Cardiac fibroblast (primary cell): Measurements from ENCODE around the gene KIAA0513.

ENCODE experiments used
- DNase-seq, 2 donors: peaks; one replicate each; pipeline versions ENCODE4 v3.0.0 to v3.0.0-alpha.2; 2010; ENCODE audit warnings: low read depth in 2 of 2
- H3K4me3 ChIP-seq, 2 donors: replicated peaks in 1 of 2; 1 replicate in 1 of 2; 2 replicates in 1 of 2; pipeline ENCODE4 v1.5.1; 2011; ENCODE audit warnings: low read depth in 2 of 2, low read length in 2 of 2, mild to moderate bottlenecking in 2 of 2, moderate library complexity in 1 of 2
- CTCF ChIP-seq: IDR thresholded peaks from one replicate; pipeline ENCODE4 v1.5.1; 2011; ENCODE audit warnings: low read depth, mild to moderate bottlenecking, low read length, inconsistent platforms

KIAA0513 gene

GRCh38 chr16:85100265-85100664 is 72.7 kb downstream of the KIAA0513 start:
- no peak for TF ChIP-seq CTCF
- no peak overlapping the region for H3K4me3 ChIP-seq
- DNase-seq: no peak

- DNase-seq: no peak
- no peak for TF ChIP-seq CTCF
- H3K4me3 ChIP-seq: no peak overlapping the region
Measured at GRCh38 chr16:85101956-85102630, 74.5 kb downstream of the KIAA0513 start.

- no peak overlapping the region for H3K4me3 ChIP-seq
- TF ChIP-seq CTCF: no peak
- DNase-seq: no peak
Measured at GRCh38 chr16:85103114-85104079, 75.8 kb downstream of the KIAA0513 start.

GRCh38 chr16:85104147-85104546 is 76.6 kb downstream of the KIAA0513 start:
- no peak for TF ChIP-seq CTCF
- no peak overlapping the region for H3K4me3 ChIP-seq

DNA sequence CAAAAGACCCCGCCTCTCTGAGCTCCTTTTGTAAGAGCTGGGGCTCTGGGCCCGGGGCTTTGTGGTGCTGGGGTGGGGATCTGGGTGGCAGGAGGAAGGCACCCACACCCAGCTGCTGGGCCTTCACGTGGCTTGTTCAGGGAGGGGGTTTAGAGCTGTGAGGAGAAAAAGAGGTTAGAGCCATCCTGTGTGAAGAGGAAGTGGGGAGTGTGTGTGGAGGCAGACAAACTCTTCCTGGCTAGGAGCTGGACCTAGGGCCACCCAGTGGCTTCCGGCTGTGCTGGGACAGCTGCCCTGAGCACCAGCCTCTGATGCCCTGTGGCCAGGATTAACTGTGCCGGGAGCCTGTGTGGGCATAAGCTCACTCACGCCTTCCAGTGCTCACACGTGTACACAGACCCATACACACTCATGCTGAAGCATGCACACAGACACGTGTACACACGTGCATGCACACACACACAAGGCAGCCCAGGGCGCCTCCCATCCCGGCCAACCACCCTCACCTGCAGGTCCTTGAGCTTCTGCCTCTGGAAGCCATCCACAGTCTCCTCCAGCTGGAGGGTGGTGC is 77.3 kb downstream of the KIAA0513 start:
- no peak for DNase-seq
- no peak overlapping the region for H3K4me3 ChIP-seq
- TF ChIP-seq CTCF: no peak

More at GRCh38 chr16:85104147-85104546, 76.6 kb downstream of the KIAA0513 start:
- DNase-seq: no peak

DNA sequence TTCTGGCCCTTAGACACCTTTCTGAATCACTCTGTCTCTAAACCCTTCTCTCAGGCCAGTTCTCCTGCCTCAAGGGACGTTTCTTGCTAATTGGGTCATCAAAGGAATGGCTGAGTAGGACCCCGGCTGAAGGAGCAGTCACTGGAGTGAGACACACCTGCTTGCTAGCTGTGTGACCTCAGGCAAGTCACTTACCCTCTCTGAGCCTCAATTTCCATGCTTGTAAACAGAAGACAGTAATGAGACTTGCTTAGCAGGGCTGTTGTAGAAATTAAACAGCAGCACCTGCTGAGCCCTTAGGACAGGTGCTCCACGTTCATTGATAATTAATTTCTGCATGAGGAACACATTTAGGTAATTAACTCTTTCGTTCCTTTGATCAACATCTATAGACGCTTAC is 77.9 kb downstream of the KIAA0513 start:
- TF ChIP-seq CTCF: no peak
- no peak for DNase-seq
- H3K4me3 ChIP-seq: no peak overlapping the region
